Stimulated activated CD4-positive, alpha-beta T cell treated with anti-CD3 and anti-CD28 coated beads, TNF-alpha, amount 100 ng/mL, for 1 hour (primary cell): Measurements from ENCODE around the gene CLASRP.

Experiments
- DNase-seq, 3 donors: peaks; one replicate each; pipeline ENCODE4 v3.0.0-alpha.2; 2020; ENCODE audit warnings: low read depth in 3 of 3, low spot score in 1 of 3

Gene CLASRP

DNA sequence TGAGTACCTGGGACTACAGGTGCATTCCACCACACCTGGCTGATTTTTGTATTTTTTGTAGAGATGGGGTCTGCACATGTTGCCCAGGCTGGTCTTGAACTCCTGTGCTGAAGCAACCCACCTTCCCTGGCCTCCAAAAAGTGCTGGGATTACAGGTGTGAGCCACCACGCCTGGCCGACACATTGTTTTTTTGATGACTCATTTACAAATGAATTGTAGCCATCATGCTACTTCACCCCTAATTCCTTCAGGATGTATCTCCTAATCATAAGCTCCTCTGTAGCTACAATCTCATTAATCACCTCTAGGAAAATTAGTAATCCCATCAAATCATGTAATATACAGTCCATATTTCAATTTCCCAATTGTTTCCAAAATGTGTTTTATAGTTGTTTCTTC is 19.7 kb upstream of the CLASRP start:
- no peak for DNase-seq

DNA sequence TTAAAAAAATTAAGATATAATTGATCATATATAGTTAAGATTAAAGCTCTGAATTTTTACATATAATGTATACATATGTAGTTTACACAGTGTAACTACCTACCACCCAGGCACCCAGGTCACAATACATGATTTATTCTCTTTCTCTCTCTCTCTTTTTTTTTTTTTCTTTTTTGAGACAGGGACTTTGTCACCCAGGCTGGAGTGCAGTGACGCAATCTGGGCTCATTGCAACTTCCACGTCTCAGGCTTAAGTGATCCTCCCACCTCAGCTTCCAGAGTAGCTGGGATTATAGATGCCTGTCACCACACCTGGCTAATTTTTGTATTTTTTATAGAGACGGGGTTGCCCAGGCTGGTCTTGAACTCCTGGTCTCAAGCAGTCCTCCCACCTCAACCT is 18.8 kb upstream of the CLASRP start:
- DNase-seq, result no peak

DNA sequence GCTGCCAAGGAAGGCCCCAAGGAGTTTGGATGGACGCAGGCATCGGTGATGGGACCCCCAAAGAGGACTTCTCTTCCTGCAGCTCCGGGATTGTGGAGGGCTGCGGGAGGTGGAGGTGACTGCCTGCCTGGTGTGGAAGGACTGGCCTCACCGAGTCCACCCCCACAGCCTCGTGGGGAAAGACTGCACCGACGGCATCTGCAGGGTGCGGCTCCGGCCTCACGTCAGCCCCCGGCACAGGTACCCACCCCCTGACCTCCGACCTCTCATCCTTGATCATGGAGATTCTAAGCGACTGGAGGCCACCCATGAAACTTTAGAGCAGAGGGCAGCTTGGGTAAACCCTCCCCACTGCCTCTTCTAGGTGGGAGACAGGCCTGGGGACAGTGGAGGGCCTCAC is 16.9 kb upstream of the CLASRP start:
- no peak for DNase-seq

DNA sequence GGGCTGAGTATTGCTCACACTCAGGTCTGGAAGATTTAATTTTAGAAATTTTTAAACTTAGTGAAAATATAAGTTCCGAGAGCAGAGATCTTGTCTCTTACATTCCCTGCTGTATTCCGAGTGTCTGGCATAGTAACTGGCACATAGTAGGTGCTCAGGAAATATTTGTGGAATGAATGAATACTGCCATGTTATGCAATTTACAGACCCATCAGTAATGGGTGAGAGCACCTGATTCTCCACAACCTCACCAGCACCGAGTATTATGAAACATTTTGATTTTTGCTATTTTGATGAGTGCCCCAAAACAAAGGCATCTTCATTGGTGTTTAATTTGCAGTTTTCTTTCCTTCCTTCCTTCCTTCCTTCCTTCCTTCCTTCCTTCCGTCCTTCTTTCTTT is 15.8 kb upstream of the CLASRP start:
- DNase-seq, result no peak

DNA sequence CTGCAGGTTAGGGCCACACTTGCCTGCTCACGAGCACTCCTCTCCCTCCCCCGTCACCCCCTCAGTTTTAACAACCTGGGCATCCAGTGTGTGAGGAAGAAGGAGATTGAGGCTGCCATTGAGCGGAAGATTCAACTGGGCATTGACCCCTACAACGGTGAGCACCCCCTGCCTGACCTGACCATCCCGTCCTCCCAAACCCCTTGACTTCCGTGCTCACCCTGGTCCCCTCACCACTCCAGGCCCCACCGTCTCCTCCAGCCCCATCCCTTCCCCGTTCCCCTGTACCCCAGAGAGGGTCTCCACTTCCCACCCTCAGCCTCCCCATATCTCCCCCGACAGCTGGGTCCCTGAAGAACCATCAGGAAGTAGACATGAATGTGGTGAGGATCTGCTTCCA is 13.6 kb upstream of the CLASRP start:
- DNase-seq, result no peak

DNA sequence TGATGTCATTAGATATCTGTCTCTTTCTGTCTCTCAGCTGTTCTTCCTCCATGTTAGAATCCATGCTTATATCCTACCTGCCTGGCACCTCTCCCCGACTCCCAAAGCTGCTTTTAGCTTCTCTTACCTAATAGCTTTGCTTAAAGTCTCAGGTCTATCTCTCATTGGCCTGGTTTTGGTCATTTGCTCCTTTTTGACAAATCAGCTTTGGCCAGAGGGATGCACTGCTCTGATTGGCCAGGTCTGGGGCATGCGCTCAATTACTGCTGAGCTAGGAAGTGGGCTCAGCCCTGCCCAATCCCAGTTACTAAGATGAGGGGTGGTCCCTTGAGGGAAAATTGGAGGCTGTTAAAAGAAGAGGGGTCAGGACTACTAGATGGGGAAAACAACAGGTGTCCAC is 11.5 kb upstream of the CLASRP start:
- DNase-seq, result no peak

DNA sequence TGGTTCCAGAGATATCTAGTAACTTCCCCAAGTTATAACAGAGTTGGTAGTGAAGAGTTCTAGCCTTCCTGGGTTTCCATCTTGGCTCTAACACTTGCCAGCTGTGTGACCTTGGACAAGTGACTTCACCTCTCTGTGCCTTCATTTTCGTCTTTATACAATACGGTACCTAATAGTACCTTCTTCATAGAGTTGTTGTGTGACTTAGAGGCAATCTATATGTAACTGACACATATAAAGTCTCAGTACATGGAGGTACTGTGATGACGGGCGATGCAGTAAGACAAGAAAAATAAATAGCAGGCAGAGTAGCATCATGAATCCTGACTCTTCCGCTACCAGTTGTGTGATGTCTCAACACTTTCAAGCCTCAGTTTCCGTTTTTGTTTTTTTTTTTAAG is 8.0 kb upstream of the CLASRP start:
- DNase-seq, result no peak

DNA sequence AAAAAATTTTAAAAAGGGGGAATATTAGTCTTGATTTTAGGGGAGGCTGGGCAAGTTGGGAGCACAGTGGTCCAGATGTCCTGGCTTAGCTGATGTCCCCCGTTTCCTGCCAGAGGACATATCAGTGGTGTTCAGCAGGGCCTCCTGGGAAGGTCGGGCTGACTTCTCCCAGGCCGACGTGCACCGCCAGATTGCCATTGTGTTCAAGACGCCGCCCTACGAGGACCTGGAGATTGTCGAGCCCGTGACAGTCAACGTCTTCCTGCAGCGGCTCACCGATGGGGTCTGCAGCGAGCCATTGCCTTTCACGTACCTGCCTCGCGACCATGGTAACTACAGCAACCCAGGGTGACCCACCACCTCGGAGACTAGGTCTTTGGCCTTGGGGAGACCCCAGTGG is 6.4 kb upstream of the CLASRP start:
- DNase-seq, result no peak

DNA sequence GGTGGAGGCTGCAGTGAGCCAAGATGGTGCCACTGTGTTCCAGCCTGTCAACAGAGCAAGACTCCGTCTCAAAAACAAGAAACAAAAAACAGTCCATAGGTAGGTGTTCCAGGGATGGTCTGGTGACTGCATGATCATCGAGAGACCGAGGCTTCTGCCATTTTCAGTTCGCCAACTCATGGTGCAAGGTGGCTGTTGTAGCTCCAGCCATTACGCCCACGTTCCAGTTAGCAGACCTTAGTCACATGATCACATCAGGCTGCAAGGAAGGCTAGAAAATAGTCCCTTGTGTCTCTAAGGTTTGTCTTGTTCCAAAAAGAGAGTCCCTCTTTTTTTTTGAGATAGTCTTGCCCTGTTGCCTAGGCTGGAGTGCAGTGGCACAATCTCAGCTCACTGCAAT is 3.1 kb upstream of the CLASRP start:
- no peak for DNase-seq

DNA sequence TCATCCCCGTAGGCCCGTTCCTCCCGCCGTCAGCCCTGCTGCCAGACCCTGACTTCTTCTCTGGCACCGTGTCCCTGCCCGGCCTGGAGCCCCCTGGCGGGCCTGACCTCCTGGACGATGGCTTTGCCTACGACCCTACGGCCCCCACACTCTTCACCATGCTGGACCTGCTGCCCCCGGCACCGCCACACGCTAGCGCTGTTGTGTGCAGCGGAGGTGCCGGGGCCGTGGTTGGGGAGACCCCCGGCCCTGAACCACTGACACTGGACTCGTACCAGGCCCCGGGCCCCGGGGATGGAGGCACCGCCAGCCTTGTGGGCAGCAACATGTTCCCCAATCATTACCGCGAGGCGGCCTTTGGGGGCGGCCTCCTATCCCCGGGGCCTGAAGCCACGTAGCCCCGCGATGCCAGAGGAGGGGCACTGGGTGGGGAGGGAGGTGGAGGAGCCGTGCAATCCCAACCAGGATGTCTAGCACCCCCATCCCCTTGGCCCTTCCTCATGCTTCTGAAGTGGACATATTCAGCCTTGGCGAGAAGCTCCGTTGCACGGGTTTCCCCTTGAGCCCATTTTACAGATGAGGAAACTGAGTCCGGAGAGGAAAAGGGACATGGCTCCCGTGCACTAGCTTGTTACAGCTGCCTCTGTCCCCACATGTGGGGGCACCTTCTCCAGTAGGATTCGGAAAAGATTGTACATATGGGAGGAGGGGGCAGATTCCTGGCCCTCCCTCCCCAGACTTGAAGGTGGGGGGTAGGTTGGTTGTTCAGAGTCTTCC is 1.3 kb upstream of the CLASRP start:
- no peak for DNase-seq

DNA sequence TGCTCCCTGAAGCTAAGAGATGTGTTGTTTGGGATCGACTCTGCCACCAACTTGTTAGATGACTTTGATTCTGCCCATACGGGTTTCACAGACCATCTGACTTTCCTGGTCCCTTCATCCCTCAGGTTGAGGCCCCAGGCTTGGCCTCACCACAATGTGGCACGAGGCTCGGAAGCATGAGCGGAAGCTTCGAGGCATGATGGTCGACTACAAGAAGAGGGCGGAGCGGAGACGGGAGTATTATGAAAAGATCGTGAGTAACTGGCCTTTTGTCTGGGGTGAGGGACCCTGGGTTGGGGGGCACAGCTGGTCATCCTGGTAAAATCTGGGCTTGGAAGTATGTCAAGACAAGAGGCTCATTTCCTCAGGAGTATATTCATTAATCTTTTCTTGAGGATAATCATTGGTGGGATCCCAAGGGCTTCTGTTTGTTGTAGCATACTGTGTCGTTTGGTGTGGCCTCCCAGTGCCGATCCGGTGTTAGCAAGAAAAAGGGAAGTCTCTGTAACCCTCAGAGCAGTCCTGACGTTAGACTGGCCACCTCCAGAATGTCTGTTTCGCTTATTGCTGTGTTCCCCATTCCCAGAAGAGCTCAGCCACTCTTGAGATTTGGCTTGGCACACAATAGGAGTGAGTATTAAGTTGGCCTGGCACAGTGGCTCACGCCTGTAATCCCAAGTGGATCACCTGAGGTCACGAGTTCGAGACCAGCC is 1.4 kb downstream of the CLASRP start:
- no peak for DNase-seq

DNA sequence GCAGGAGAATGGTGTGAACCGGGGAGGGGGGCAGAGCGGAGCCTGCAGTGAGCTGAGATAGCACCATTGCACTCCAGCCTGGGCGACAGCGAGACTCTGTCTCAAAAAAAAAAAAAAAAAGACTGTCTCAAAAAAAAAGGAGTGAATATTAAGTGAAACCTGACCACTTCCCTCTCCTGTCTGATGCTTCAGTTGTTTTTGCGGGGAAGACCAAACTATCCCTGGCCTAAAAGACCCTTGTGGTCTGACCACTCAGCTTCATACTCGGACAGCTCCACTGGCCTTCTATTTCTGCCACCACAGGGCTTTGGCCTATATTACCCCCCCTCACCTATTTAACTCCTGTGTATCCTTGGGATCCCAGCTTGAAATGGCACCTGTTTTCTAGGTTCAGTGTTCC is 2.3 kb downstream of the CLASRP start:
- DNase-seq, result no peak

DNA sequence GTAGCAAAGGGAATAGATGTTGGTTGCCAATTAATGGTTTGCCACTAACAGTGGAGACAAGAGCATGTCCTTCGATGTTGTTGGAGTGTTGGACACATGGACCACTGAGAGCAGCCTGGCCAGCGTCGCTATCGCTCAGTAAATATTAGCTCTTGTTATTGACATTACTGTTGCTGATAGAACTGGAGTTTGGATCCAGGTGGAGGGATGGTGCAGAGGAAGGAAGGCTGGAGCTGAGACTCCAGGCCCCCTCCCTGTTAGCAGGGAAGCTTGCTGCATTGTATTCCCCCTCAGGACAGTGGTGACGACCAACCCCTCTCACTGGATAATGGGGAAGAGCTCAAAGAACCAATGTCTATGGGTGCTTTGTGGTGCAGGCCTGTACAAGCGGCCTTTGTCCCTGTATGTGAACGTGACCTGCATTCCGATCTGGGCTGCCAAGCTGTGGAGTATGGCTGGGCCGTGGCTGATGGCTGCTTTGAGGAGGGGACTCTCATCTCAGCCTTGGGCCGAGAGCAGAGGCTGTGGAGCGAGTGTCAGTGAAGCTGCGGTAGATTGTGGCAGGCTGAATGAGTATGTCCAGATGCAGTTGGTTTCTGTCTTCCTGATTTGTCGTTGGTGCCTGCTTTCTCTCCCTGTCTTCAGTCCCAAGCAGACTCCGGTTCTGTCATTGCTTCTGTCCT is 7.0 kb downstream of the CLASRP start:
- no peak for DNase-seq

DNA sequence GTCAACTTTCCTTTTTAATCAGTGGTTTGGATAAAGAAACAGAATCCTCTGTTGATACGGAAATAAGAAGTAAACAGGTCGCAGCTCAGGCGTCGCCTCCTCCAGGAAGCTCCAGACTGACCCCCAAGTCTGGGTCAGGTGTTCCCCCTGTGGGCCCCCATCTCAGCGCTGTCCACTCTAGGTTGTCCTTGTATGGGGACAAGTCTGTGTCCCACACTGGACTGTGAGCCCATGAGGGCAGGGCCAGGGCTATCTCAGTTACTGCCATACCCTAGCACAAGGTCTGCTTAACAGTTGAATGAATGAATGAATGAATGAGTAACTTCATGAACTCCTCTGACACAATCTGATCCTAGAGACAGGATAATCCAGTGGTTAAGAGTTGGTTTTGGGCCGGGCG is 7.5 kb downstream of the CLASRP start:
- no peak for DNase-seq

DNA sequence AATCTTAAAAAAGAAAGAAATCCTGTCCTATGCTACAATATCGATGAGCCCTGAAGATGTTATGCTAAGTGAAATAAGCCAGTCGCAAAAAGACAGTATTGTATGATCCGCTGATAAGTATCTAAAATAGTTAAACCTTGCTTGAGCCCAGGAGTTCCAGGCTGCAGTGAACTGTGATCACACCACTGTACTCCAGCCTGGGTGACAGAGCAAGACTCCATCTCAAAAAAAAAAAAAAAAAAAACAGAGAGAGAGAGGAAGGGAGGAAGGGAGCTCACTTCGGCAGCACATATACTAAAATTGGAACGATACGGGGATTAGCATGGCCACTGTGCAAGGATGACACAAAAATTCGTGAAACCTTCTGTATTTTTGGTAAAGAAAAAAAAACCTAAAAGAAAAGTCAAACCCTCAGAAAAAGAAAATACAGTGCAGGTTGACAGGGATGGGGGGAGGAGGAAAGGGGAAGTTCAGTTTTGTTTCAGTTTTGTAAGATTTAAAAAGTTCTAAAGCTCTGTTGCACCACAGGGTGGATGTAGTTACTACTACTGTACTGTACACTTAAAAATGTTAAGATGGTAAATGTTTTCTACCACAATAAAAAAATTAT is 8.4 kb downstream of the CLASRP start:
- no peak for DNase-seq

DNA sequence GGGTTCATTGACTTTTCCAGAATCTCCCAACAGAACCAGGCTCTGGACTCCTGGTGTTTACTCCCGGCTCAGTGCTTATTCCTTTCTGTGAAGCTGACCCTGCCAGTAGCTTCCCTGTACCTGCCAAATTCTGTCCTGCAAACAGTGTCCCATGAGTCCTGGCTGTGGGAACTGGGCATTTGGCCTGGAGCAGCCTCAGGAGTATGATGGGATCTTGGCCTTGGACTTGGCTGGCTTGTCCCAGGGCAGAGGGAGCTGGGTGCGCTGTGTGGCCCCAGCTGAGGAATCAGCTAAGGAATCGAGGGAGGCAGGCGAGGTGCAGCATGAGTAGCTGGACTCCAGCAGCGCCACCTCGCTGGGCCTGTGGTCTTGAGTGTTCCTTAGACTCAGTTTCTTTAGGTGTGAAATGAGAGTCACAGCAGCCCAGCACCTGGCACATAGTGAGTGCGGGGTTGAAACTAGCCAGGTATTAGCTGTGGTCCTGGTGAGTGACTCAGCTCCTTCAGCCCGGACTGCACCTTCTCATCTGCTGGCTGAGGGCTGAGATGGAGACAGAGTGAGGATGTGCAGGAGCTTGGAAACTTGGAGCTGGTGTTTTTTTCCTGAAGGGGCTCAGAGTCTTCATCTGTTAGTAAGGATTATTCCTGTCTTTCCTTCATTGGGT is 10.4 kb downstream of the CLASRP start:
- no peak for DNase-seq

DNA sequence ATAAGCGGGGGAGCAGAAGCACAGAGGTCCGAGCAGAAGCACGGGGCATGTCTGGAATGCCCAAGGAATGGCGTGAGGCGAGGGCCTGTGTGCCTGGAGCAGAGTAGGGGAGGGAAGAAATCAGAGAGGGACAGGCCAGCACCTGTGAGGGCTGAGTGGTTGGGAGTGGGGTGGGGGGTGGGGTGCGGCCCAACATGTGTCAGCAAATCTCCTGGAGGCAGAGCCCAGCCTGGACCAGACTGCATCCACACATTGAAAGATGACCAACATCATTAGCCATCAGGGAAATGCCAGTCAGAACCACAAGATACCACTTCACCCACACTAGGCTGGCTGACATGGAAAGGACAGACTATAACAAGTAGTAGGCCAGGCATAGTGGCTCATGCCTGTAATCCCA is 11.2 kb downstream of the CLASRP start:
- no peak for DNase-seq

DNA sequence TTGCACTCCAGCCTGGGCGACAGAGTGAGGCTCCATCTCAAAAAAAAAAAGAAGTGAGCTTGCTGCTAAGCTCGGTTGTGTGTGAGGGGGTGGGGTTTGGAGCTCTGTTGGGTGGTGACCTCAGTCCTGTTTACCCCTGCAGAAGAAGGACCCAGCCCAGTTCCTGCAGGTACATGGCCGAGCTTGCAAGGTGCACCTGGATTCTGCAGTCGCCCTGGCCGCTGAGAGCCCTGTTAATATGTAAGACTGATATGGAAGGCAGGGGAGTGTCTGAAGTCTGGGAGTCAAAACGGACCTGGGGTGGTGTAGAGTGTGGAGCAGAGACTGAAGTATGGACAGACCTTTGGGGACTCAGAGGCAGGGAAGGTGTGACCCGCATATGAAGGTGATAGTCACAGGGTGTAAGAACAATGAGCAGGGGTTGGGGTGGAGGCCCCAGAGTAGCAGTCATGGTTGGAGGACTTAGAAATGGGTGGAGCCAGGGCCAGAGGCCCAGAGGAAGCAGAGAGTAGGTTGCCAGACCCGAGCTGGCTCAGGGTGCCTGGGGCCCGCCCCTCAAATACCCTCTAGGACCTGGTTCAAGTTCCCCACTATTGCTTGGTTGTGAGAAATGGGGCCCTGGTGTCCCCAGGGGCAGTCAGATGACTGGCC is 13.2 kb downstream of the CLASRP start:
- no peak for DNase-seq

DNA sequence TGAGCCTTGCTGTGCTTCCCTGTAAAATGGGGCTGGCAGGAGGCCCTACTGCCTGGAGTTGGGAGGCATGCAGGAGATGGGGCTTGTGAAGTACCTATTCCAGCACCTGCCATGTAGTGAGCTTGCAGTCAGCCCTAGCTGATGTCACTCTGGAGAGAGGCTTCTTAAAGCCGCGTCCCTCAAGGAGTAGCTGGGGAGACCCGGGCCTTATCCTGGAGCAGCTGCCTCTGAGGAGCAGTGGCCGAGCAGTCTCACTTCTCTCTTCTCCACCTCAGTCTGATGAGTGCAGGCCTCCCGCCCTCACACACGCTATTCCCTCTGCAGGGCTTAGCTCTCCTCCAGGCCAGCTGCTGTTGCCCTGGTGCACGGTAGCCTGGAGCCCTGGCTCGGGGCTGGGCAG is 18.0 kb downstream of the CLASRP start:
- DNase-seq, result no peak

DNA sequence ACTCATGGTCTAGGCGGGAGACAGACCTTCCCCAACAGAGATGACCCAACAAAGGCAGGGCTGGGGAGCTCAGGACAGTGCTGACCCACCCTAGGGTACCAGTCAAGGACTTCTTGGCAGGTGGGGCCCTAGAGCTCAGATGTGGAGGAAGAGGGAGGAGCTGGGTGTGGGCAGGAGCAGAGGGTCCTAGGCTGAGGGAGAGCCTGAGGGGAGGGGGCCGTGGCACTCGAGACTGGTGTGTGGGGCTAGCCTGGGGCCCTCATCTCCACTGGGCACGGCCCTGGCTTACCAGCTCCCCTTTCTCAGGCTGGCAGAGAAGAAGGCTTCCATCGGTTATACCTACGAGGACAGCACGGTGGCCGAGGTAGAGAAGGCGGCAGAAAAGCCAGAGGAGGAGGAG is 18.6 kb downstream of the CLASRP start:
- no peak for DNase-seq

DNA sequence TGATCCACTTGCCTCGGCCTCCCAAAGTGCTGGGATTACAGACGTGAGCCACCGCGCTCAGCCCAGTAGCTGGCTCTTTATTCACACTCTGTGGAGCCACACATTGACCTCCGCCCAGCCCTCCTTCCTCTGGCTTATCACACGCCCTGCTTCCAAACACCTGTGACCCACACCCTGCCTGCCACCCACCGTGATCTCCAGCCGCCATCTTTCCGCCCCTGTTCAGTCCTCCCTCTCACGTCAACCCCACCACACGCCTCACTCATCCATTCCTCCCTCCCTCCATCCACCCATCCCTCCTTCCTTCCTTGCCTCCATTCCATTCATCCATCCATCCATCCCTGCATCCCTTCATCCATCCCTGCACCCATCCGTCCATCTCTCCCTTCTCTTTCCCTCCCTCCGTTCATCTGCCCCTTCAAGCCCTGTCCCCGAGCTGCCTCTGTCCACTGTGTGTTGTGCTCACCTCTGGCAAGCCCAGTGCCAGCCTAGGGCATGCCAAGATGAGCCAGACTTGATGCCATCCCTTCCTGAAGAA is 19.8 kb downstream of the CLASRP start:
- no peak for DNase-seq
